Activated T-cell treated with anti-CD3 and anti-CD28 coated beads for 4 hours (primary cell): ENCODE results near the gene ZNF300.
"Not testable (repeated sequence)": the region's sequence is repeated elsewhere in the genome, so short reads cannot be mapped to it uniquely, and the experiment has no call there.

Experiments used
- DNase-seq: peaks from one replicate; pipeline ENCODE4 v3.0.0-alpha.2; 2020

Gene ZNF300

DNA sequence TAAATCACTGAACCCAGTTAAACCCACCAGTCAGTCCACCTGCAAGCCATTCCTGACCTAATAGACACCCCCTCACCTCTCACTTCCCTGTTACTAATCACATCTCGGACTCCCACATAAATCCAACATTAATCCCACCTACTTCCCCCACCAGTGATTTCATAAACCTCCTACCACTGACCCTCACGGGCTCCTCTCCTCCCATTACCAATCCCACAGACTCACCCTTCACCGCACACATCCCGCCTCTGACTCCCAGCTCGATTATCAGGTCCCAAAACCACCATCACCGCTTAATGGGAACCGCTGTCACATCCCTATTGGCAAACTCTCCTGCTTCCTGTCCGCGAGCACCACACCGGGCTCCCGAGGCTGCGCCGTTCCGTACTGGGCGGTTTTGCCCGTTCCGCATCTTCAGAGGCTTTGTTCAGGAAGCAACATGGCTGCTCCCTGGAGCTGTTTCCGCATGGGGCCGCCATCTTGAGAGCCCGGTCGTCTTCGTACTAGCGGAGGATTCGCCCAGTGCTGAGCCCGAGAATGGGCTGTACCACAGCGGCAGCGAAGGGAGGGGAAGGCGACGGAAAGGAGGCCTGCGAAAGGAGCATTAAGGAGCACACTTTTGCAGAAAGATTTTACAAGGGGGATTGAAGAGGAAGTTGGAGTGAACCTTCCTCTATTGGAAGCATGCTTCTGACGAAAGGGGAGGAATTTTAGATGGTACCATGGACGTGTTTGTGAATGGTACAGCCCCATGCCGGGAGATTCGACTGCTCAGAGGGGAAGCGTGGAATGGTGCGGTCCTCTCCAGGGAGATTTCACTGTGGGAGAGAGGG, at the start of gene ZNF300:
ZNF300 (minus strand) TSS at position 502 of the 833 bp plus-strand sequence. CDS start 1,825 bp downstream, outside the sequence.
- peak; percentile 24 for DNase-seq

DNA sequence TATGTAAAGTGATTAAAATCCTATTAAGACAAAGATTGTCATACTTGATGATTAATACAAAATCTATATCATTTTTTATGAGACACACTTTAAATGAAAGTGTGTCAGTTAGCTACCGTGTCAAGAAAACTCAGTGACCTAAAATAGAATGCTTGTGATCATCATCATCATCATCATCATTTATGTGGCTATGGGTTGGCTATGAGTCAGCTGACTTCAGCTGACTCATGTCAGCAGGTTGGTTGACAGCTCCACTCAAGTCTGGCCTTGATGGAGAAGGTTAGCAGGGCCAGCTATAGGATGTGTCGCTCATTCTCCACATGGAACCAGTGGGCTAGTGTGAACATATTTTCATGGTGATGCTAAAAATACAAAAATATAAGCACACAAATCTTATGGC, 43.8 kb upstream of the ZNF300 start:
- no peak for DNase-seq

DNA sequence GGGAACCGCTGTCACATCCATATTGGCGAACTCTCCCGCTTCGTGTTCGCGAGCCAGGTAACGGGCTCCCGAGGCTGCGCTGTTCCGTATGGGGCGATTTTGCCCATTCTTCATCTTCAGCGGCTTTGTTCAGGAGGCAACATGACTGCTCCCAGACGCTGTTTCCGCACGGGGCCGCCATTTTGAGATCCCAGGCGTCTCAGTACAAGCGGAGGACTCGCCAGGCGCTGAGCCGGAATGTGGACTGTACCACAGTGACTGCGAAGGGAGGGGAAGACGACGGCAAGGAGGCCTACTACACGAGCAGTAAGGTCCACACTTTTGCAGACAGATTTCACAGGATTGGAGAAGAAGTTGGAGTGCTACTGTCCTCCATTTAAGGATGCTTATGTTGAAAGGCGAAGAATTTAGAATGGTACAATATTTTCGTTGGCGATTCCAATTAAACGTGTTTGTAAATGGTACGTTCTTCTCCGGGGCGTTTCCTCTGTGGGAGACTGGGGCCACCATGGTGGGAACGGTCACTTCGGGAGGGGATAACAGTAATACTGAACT, 41.6 kb upstream of the ZNF300 start:
- DNase-seq: no peak

DNA sequence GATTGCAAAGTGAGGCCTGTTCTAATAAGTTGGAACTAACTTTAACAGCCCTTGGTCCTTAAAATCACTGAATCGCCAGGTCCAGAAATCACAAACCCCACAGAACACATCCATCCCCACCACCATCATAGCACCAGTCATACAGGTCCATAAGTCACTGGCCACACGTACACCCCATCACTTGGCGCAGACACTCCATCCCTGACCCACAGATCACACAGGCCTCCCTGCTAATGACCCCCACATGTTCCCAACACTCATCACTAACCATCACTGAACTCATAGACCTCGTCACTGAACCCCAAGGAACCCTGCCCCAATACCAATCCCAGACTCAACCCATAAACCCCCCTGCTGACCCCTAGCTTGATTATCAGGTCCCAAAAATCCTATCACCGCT, 41.2 kb upstream of the ZNF300 start:
- DNase-seq: no peak

DNA sequence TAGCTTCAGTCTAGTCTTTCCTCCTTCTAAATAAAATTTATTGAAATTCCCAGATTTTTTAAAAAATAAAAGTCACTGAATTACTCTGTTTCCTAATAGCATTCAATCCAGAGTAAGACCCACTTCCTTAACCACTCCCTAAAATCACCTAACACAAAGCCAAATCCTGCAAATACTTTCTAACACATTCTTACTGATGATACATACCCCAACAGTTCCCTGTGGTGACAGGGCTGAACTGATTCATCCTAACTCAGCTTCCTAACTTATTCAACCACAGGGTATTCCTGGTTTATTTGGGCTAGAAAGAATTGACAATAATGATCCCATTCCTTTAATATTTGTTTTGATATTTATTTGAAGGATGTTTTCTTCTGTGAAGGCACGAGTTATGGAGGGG, 40.7 kb upstream of the ZNF300 start:
- no peak for DNase-seq

DNA sequence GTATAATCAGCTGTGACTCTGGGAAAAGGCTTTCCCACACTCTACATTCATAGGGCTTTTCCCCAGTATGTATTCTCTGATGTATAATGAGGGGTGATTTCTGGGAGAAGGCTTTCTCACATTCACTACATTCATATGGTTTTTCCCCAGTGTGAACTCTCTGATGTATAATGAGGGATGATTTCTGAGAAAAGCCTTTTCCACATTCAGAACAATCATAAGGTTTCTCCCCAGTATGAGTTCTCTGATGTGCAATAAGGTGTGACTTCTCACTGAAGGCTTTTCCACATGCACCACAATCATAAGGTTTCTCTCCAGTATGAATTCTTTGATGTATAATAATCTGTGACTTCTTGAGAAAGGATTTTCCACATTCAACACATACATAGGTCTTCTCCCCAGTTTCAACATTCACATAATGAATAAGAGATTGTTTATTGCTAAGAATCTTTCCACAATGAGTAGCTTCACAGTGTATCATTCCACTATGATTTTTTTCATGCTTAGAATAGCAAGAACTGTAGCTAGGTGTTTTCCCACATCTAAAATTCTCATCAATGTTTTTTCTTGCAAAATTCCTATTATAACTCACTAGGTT, 26.7 kb upstream of the ZNF300 start:
- no peak for DNase-seq

DNA sequence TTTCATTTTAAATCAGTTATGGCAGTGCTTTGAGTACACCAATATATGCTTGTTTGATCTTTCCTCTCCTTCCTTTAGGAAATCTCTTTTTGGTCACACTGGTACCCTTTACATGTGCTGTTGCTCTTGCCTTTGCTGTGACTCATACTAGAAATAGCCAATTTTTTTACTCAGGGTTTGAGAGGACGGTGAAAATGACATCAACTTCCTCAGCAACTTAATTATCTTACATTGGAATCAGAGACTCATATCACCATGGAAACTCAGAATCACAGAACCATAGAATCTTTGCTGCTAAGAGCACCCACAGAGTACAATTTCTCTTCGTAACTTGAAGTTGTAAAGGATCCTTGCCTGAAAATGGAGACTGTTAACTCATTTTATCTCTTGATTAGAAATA, 13.8 kb upstream of the ZNF300 start:
- no peak for DNase-seq

DNA sequence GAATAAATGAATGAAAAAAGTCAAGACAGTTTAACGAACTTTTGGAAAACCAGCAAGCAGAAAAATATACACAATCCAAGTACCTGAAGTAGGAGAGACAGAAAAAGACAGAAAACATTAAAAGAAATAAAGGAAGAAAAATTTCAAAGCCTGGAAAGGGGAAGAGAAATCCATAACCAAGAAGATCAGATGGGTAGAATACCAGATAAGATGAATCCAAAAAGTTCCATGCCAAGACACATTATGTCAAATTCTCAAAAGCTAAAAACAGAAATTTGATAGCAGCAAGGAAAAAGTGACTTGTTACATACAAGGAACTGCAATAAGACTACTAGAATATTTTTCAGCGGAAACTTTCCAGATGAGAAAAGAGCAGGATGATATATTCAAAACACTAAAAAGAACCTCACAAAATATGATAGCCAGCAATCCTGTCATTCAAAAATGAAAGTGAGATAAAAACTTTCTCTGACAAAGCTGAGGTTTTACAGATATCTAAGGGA, 7.6 kb upstream of the ZNF300 start:
- DNase-seq: no peak

DNA sequence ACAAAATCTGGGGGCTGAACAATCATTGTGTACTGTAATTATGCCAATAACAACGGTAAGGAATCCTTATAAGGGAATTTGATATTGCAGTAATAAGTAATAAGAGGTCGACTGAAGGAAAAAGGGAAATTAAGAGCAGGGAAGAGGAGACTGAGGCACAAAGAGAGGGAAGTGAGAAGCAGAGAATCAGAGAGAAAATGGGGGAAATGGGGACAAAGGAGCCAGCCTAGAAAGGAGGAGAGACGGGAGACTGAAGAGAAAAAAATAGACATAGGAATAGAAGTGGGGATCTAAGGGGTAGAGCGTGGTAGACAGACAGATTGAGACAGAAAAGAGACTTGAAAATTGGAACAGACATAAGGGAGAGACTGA, 518 bp upstream of the ZNF300 start:
- no peak for DNase-seq

DNA sequence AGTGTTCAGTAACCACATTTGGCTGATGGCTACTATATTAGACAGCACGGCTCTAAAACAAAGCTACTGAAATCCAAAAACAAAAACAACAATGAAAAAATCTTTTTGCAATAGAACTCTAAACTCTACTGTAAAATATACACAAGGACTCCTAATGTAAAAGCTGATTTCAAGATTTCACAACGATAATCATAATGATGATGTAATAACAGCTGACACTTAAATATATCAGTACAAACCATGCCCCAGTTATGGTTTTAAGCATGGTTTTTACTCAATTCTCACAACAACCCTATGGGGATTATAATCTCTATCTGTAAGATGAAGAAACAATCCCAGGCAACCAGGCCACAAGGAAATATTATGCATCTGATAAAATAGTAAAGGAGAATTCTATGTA, 3.3 kb downstream of the ZNF300 start:
- no peak for DNase-seq

DNA sequence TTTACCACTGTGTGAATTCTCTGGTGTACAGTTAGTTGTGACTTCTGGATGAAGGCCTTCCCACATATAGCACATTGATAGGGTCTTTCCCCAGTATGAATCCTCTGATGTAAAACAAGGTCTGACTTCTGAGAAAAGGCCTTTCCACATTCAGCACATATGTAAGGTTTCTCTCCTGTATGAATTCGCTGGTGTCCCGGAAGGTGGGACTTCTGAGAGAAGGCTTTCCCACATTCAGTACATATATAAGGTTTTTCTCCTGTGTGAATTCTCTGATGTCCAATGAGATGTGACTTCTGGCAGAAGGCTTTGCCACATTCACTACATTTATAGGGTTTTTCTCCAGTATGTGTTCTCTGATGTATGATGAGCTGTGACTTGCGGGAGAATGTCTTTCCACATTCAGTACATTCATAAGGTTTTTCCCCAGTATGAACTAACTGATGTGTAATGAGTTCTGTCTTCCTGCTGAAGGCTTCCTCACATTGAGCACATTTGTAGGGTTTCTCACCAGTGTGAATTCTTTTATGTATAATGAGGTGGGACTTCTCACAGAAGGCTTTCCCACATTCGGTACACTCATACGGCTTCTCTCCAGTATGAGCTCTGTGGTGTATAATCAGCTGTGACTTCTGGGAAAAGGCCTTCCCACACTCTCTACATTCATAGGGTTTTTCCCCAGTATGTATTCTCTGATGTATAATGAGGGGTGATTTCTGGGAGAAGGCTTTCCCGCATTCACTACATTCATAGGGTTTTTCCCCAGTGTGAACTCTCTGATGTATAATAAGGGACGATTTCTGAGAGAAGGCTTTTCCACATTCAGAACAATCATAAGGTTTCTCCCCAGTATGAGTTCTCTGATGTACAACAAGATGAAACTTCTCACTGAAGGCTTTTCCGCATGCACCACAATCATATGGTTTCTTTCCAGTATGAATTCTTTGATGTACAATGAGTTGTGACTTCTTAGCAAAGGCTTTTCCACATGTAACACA, 9.1 kb downstream of the ZNF300 start:
- no peak for DNase-seq

DNA sequence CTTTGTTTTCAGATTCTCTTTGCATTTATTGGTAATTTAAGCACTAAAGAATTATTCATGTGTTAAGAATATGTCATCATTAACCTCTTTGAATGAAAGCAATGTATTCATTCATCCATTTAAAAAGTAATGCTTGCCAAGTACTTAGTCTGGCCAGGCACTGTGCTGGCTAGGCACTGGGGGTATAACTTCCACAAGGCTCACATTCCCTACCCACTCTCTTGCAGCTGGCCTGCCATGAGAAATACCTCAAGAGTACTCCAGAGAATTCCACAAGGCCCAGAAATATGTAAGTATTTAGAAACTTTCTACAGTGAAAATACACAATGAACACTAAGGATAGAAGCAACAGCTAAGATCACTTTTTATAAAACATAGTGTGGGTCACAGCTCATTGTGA, 25.4 kb downstream of the ZNF300 start:
- no peak for DNase-seq

DNA sequence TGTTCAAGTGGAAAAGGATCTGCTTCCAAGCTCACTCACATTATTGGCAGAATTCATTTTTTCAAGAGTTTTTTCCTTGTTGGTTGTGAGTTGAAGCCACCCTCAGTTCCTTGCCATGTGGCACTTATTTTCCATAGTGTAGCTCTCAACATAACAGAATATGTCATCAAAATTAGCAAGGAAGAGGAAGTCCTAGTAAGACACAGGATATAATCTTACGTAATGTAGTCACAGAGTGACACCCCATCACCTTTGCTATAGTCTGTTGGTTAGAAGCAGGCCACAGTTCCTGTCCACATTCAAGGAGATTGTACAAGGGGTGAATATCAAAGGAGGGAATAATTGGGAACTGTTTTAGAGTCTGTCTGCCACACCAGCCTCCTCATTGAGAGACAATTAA, 42.7 kb downstream of the ZNF300 start:
- no peak for DNase-seq

DNA sequence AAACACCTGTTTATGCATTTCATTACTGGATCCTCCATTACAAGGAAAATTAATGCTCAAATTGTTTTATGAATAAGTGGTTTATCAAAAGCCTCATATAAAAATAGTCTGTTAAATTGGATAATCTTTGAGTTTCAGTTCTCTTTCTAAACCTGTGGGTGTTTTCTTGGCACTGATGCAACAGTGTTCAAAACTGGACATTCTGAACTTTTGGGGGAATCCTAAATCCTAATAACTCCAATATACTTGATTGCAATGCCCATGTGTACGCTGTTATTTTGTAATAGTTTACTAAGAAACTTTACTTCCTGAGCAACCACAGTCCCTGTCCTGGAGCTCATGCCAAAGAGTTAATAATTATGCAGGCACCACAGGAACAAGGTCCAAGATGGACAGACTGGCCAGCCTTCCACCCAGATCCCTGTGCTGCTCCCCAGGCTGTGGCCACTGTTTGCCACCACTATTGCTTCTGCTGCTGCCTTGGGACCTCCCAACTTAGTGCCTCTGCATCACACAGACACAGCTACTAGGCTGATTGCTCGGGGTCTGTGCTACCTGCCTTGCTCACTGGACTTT, 44.4 kb downstream of the ZNF300 start:
- DNase-seq: no peak

DNA sequence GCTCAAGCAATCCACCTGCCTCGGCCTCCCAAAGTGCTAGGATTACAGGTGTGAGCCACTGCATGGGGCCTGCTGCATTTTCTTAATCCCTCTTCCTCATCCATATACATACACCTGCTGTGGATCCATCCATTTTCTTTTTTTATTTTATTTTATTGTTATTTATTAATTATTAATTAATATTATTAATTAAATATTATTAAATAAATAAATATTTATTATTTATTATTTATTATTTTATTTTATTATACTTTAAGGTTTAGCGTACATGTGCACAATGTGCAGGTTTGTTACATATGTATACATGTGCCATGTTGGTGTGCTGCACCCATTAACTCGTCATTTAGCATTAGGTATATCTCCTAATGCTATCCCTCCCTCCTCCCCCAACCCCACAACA, 48.1 kb downstream of the ZNF300 start:
- not testable (repeated sequence) for DNase-seq

DNA sequence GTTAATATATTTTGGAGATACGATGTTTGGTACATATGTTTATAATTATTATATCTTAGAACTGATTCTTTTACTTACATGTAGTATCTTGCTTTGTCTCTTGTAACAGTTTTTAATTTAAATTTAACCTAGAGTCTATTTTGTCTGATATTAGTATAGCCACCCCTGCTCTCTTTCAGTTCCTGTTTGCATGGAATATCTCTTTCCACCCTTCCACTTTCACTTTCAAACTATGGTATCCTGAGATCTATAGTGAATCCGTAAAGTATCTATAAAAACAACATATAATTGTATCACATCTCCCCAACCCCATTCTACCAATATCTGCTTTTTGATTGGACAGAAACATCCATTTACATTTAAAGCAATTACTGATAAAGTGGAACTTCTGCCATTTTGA, 51.2 kb downstream of the ZNF300 start:
- DNase-seq: no peak

DNA sequence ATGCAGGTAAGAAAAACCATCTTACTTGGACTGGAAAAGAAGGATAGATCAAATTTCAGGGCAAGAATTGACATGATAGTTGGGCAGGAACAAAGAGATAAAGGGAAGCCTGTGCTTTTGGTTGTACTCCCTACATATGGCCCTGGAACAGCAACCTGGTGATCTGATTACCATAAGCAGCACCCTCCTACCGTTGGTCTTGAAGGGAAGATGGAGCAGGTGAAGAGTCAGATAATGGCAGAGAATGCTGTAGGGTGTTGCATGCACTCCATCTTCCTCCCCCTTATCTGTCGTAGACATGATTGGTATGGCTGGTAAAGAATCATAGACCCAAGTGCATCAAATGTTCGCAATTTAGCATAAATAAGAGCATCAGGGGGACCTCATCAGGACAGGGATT, 53.7 kb downstream of the ZNF300 start:
- DNase-seq: no peak

DNA sequence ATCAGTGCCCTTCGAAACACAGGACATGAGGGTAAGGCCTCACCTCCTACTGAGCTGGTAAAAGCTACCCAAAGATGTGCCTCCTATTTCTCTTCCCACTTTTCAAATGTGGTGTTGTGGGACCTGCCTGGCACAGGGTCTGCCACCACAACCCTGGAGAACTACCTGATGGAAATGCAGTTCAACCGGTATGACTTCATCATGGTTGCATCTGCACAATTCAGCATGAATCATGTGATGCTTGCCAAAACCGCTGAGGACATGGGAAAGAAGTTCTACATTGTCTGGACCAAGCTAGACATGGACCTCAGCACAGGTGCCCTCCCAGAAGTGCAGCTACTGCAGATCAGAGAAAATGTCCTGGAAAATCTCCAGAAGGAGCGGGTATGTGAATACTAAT, 56.5 kb downstream of the ZNF300 start:
- no peak for DNase-seq

DNA sequence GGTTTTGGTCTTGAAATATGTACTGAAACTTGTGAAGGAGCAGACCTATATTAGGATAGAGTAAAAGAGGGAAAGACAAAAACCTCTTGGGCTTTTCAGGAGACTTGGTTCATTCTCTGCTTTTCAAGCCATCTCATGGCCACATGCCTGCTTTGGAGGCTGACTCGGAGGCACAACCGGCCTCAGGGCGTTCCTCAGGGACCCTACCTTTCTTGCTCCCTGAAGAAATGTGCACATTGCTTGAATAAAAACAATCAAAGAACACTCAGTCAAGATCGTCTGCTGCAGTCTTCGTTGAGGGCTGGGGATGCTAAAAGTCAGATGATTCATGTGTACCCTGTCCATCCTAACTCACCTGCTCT, 57.5 kb downstream of the ZNF300 start:
- no peak for DNase-seq

DNA sequence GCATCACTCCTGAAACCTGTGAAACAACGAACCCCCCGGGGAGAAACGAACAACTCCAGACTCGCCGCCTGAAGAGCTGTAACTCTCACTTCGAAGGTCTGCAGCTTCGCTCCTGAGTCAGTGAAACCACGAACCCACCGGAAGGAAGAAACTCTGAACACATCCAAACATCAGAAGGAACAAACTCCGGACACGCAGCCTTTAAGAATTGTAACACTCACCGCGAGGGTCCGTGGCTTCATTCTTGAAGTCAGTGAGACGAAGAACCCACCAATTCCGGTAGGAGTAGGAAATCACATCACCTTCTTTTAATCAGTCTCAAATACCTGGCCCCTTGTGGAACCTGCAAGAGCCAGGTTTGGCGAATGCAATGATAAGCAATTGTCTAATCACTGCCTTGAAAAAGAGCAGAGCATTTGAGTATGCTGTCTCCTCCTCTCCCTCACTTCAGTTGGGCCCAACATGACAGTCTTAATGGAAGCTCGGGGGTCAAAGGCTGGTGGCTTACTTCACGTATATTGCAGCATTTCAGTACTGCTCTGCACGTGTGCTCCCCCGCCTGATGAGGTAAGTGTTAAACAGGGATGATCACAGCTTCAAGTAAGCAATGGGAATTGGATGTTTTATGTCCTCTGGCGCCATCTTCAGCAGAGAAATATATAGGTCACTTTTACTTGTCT, 58.0 kb downstream of the ZNF300 start:
- DNase-seq: peak; percentile 46

DNA sequence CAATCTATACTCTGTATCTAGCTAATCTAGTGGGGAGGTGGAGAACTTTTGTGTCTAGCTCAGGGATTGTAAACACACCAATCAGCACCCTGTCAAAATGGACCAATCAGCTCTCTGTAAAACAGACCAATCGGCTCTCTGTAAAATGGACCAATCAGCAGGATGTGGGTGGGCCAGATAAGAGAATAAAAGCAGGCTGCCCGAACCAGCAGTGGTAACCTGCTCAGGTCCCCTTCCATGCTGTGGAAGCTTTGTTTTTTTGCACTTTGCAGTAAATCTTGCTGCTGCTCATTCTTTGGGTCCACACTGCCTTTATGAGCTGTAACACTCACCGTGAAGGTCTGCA, 58.5 kb downstream of the ZNF300 start, which contains the start of gene IRGM:
IRGM (plus strand) TSS at position 214 of the 346 bp plus-strand sequence. CDS start 1,603 bp downstream, outside the sequence.
- DNase-seq: not testable (repeated sequence)
